SK-N-SH (cell line): ENCODE results near the gene HTRA2. TPM values are rescaled to one million over a fixed set of nuclear protein-coding genes. Genes with fewer than 3 reads are reported as not detected.
A peak's percentile ranks its signal among the peaks of the same experiment; 100 is the strongest.

ENCODE experiments used
- CTCF ChIA-PET: fragments of 300-600, 350-600 bp; formaldehyde crosslinking; extraction: SDS; loops from one replicate; lab custom pipeline; 2021; lab: Yijun Ruan, JAX
- POLR2A ChIA-PET: fragments of 350-600 bp; sonication (Branson Sonifier 250); formaldehyde crosslinking; extraction: SDS; loops from one replicate; lab custom pipeline; 2020; ENCODE audit warnings: antibody characterized with exemption, inconsistent platforms; lab: Yijun Ruan, JAX
- DNase-seq: peaks from one replicate; pipeline ENCODE4 v3.0.0; 2012
- H2AFZ ChIP-seq: fragments of 200-600 bp; sonication (generic); 2 replicates; pipeline ENCODE4 v1.8.1; 2016; ENCODE audit warnings: antibody characterized with exemption, mild to moderate bottlenecking, low read depth
- H3F3A ChIP-seq: fragments of 200-600 bp; sonication (generic); replicated peaks from 2 replicates; pipeline ENCODE3; 2016; ENCODE audit warnings: antibody characterized with exemption, mild to moderate bottlenecking; ENCODE audit not compliant: insufficient read depth
- H3K27ac ChIP-seq, 2 experiments: fragments of 200-500 bp in 1 of 2; fragments of 200-600 bp in 1 of 2; sonication (Bioruptor generic) in 1 of 2; sonication (generic), shearing (Covaris generic) in 1 of 2; 2 replicates each; pipeline versions ENCODE4 v1.5.1 to v1.6.1; 2014 to 2016; ENCODE audit warnings: low read depth in 2 of 2, inconsistent platforms in 1 of 2, low read length in 1 of 2, mild to moderate bottlenecking in 1 of 2, mixed read lengths in 1 of 2
- H3K27me3 ChIP-seq: fragments of 200-600 bp; sonication (generic), shearing (Covaris generic); 2 replicates; pipeline ENCODE4 v1.6.1; 2016; ENCODE audit warnings: mixed run types; ENCODE audit not compliant: insufficient read depth
- H3K36me3 ChIP-seq, 2 experiments: fragments of 200-500 bp in 1 of 2; fragments of 200-600 bp in 1 of 2; sonication (Bioruptor generic) in 1 of 2; sonication (generic) in 1 of 2; replicated peaks in 1 of 2; 2 replicates each; pipeline versions ENCODE3 to v1.5.1; 2014 to 2016; ENCODE audit warnings: low read length in 1 of 2, mild to moderate bottlenecking in 1 of 2; ENCODE audit not compliant: insufficient read depth in 2 of 2, control insufficient read depth in 1 of 2
- H3K4me1 ChIP-seq, 2 experiments: fragments of 200-500 bp in 1 of 2; fragments of 200-600 bp in 1 of 2; sonication (Bioruptor generic) in 1 of 2; sonication (generic), shearing (Covaris generic) in 1 of 2; 2 replicates each; pipeline versions ENCODE4 v1.5.1 to v1.6.1; 2014 to 2016; ENCODE audit warnings: low read depth in 1 of 2, low read length in 1 of 2, mixed run types in 1 of 2; ENCODE audit not compliant: insufficient read depth in 2 of 2, control insufficient read depth in 1 of 2
- H3K4me2 ChIP-seq: fragments of 200-600 bp; sonication (generic), shearing (Covaris generic); 2 replicates; pipeline ENCODE4 v1.6.1; 2017; ENCODE audit warnings: mixed run types
- H3K4me3 ChIP-seq, 2 experiments: fragments of 200-500 bp in 1 of 2; fragments of 200-600 bp in 1 of 2; sonication (Bioruptor generic) in 1 of 2; sonication (generic), shearing (Covaris generic) in 1 of 2; 2 replicates each; pipeline versions ENCODE4 v1.5.1 to v1.8.1; 2014 to 2016; ENCODE audit warnings: low read depth in 2 of 2, inconsistent platforms in 1 of 2, low read length in 1 of 2, mild to moderate bottlenecking in 1 of 2, mixed read lengths in 1 of 2, moderate library complexity in 1 of 2
- H3K79me2 ChIP-seq: fragments of 200-600 bp; sonication (generic); 2 replicates; pipeline ENCODE4 v1.8.1; 2017; ENCODE audit warnings: mild to moderate bottlenecking; ENCODE audit not compliant: insufficient read depth
- H3K9ac ChIP-seq: fragments of 200-600 bp; sonication (generic); 2 replicates; pipeline ENCODE4 v1.6.1; 2017; ENCODE audit warnings: mixed run types
- H3K9me2 ChIP-seq: fragments of 200-600 bp; sonication (generic); 2 replicates; pipeline ENCODE4 v1.6.1; 2017; ENCODE audit warnings: mixed run types
- H3K9me3 ChIP-seq: fragments of 200-600 bp; sonication (generic); 2 replicates; pipeline ENCODE4 v1.6.1; 2017; ENCODE audit warnings: mixed run types, mild to moderate bottlenecking, moderate library complexity
- H4K20me1 ChIP-seq: fragments of 200-600 bp; sonication (generic); 2 replicates; pipeline ENCODE4 v1.6.1; 2017; ENCODE audit warnings: mild to moderate bottlenecking, mixed run types; ENCODE audit not compliant: insufficient read depth
- CHD2 ChIP-seq: fragments of 150-350 bp; IDR thresholded peaks from 2 replicates; pipeline ENCODE4 v1.6.1; 2018; ENCODE audit warnings: low read length; ENCODE audit not compliant: partially characterized antibody
- MEF2A ChIP-seq: IDR thresholded peaks from 2 replicates; pipeline ENCODE4 v1.4.0; 2012; ENCODE audit warnings: low read depth, borderline replicate concordance
- MXI1 ChIP-seq: IDR thresholded peaks from 2 replicates; pipeline ENCODE4 v1.6.1; 2012; ENCODE audit warnings: mild to moderate bottlenecking, low read depth, low read length, improper control_type of control experiment
- NRF1 ChIP-seq: IDR thresholded peaks from 2 replicates; pipeline ENCODE4 v1.6.1; 2012; ENCODE audit warnings: low read depth, mild to moderate bottlenecking, low read length
- RCOR1 ChIP-seq: fragments of 150-350 bp; IDR thresholded peaks from 2 replicates; pipeline ENCODE4 v1.6.1; 2017; ENCODE audit warnings: antibody characterized with exemption, low read length
- REST ChIP-seq: IDR thresholded peaks from 2 replicates; pipeline ENCODE4 v1.6.1; 2012; ENCODE audit warnings: mild to moderate bottlenecking, low read depth, low read length, moderate library complexity
- RFX5 ChIP-seq: IDR thresholded peaks from 2 replicates; pipeline ENCODE4 v1.6.1; 2012; ENCODE audit warnings: mild to moderate bottlenecking, improper control_type of control experiment, low read length
- RXRA ChIP-seq: IDR thresholded peaks from 2 replicates; pipeline ENCODE4 v1.4.0; 2012; ENCODE audit warnings: low read depth, mild to moderate bottlenecking, borderline replicate concordance
- TAF1 ChIP-seq: IDR thresholded peaks from 2 replicates; pipeline ENCODE4 v1.6.1; 2012; ENCODE audit warnings: low read depth, mild to moderate bottlenecking, low read length, moderate library complexity, borderline replicate concordance
- TEAD4 ChIP-seq: IDR thresholded peaks from 2 replicates; pipeline ENCODE4 v1.4.0; 2012; ENCODE audit warnings: mild to moderate bottlenecking, borderline replicate concordance; ENCODE audit not compliant: insufficient read depth
- USF1 ChIP-seq: IDR thresholded peaks from 2 replicates; pipeline ENCODE4 v1.4.0; 2012; ENCODE audit warnings: low read depth, borderline replicate concordance
- USF2 ChIP-seq: fragments of 150-350 bp; IDR thresholded peaks from 2 replicates; pipeline ENCODE4 v1.6.1; 2017; ENCODE audit warnings: antibody characterized with exemption, low read length, low read depth, borderline replicate concordance
- YY1 ChIP-seq: IDR thresholded peaks from 2 replicates; pipeline ENCODE4 v1.4.0; 2012; ENCODE audit warnings: low read depth, mild to moderate bottlenecking
- ZBTB33 ChIP-seq: IDR thresholded peaks from 2 replicates; pipeline ENCODE4 v1.4.0; 2012; ENCODE audit warnings: low read depth, borderline replicate concordance
- WGBS: methylation state at CpG from one replicate; pipeline ENCODE4 v1.1.6; 2017; ENCODE audit warnings: low lambda C conversion rate; 5-methylcytosine and 5-hydroxymethylcytosine counted together
- polyA plus RNA-seq, 3 experiments: library from polyadenylated mRNA; depleted of rRNA; stranded (reverse); fragments of >200 nt; gene quantifications; 2 replicates each; pipeline ENCODE4 v1.2.3, GENCODE V29; 2012

HTRA2 gene
- polyA plus RNA-seq, 1 of the 3 experiments (the other 2 are of a cell fraction) = 55.7 TPM

DNA sequence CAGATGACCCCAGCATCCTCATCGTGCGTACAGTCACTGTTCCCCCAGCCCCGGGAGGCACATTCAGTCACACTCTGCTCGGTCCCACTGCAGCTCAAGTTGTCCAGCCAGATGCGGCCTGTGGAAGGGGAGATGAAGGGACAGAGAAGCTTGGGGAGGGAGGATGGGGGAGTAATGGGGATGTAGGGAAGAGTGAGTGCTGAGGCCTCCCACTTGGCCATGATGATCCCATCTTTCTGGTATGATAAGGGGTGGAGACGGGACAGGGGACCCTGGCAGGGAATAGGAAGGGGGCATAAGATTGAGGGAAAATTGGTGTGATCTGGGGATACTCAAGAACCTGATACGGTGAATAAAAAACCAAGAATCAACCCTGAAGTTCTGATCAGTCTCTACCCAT is 20.5 kb downstream of the HTRA2 start:
- H2AFZ ChIP-seq = no peak overlapping the region
- whole genome bisulfite sequencing = 85% methylated on average over 7 of the region's 7 CpGs
- no peaks in the 10 kb centered on the region for H3K9me2 ChIP-seq
- peaks cover 4 to 15% of the 10 kb centered on the region in 2 experiments for H3K36me3 ChIP-seq
- peak overlapping the region; percentile 91; the same call in 1 of the 2 replicates for H3K4me2 ChIP-seq
- H3F3A ChIP-seq = peaks cover 13% of the 10 kb centered on the region
- no peaks in the 10 kb centered on the region for H3K27me3 ChIP-seq
- peaks cover 9 to 40% of the 10 kb centered on the region in 2 experiments; a peak in 3 of 4 replicates for H3K4me1 ChIP-seq
- H3K79me2 ChIP-seq = peaks cover 53% of the 10 kb centered on the region
- no peak overlapping the region for H3K27ac ChIP-seq
- H3K4me3 ChIP-seq = peak overlapping the region in 1 of 2 experiments; percentile 52; a peak in 1 of 4 replicates
- TF ChIP-seq TAF1 (no peak), USF1 (no peak), TEAD4 (no peak), MEF2A (no peak), YY1 (no peak), RXRA (no peak), USF2 (no peak), REST (no peak), MXI1 (no peak), RFX5 (no peak), RCOR1 (no peak), CHD2 (no peak), ZBTB33 (no peak), NRF1 (no peak)
- H4K20me1 ChIP-seq = no peaks in the 10 kb centered on the region
- ChIA-PET CTCF (interaction anchor here (1.3 to 3.2 kb wide), 4 partner anchors 18 to 36 kb away, joined by 3 to 19 read pairs (median 5); no protein-coding TSS in a partner anchor), POLR2A (no interaction called here)
- no peak for DNase-seq
- H3K9me3 ChIP-seq = no peaks in the 10 kb centered on the region
- H3K9ac ChIP-seq = no peak overlapping the region
